ENCODE results near the gene KCNQ1. TPM values are rescaled to one million over a fixed set of nuclear protein-coding genes. Genes with fewer than 3 reads are reported as not detected.

KCNQ1 gene
- polyA plus RNA-seq, 4 donors, result 18.4 to 54.4 (median 21.3) TPM

- no peak overlapping the region for H3K4me3 ChIP-seq (ENCODE audit: low read depth in 1 of 3, low read length in 3 of 3)
These were observed 89.5 kb downstream of the KCNQ1 start for GRCh38 chr11:2534134-2534956.

GRCh38 chr11:2534957-2535672 lies 90.3 kb downstream of the KCNQ1 start:
- Histone ChIP-seq H3K9me3 (ENCODE audit: control insufficient read depth in 2 of 2, insufficient read depth in 1 of 2, low read depth in 1 of 2, low read length in 1 of 2) (peaks cover 0 to 3% of the 10 kb centered on the region in 2 donors), H3K27me3 (ENCODE audit: control insufficient read depth in 3 of 3, insufficient read depth in 3 of 3, low read length in 3 of 3) (no peaks in the 10 kb centered on the region), H3K27ac (ENCODE audit: low read depth in 1 of 3, low read length in 2 of 3) (no peak overlapping the region), H3K4me1 (ENCODE audit: control insufficient read depth in 3 of 3, insufficient read depth in 2 of 3, low read depth in 1 of 3, low read length in 2 of 3) (peaks cover 0 to 25% (median 0%) of the 10 kb centered on the region in 3 donors), H3K36me3 (ENCODE audit: control insufficient read depth in 3 of 3, insufficient read depth in 2 of 3, low read depth in 1 of 3, low read length in 3 of 3) (peaks cover 0 to 22% (median 0%) of the 10 kb centered on the region in 3 donors), H3K4me3 (ENCODE audit: low read depth in 1 of 3, low read length in 3 of 3) (no peak overlapping the region)
- DNase-seq (no peak), FAIRE-seq (no peak)
- 87 to 89% (median 87%) methylated on average over 15 of the region's 15 CpGs for WGBS, 3 donors

More at GRCh38 chr11:2534134-2534956, 89.5 kb downstream of the KCNQ1 start:
- peaks cover 0 to 23% (median 0%) of the 10 kb centered on the region in 3 donors for H3K36me3 ChIP-seq (ENCODE audit: control insufficient read depth in 3 of 3, insufficient read depth in 2 of 3, low read depth in 1 of 3, low read length in 3 of 3)
- FAIRE-seq (no peak), DNase-seq (peak; percentile 36 to 65)
- WGBS, 3 donors, result 65 to 81% (median 73%) methylated on average over 31 of the region's 31 CpGs
- H3K4me1 ChIP-seq (ENCODE audit: control insufficient read depth in 3 of 3, insufficient read depth in 2 of 3, low read depth in 1 of 3, low read length in 2 of 3), result peaks cover 0 to 29% (median 0%) of the 10 kb centered on the region in 3 donors
- H3K9me3 ChIP-seq (ENCODE audit: control insufficient read depth in 2 of 2, insufficient read depth in 1 of 2, low read depth in 1 of 2, low read length in 1 of 2), result peaks cover 0 to 3% of the 10 kb centered on the region in 2 donors
- peak overlapping the region in 1 of 3 donors; percentile 83 for H3K27ac ChIP-seq (ENCODE audit: low read depth in 1 of 3, low read length in 2 of 3)
- no peaks in the 10 kb centered on the region for H3K27me3 ChIP-seq (ENCODE audit: control insufficient read depth in 3 of 3, insufficient read depth in 3 of 3, low read length in 3 of 3)

DNA sequence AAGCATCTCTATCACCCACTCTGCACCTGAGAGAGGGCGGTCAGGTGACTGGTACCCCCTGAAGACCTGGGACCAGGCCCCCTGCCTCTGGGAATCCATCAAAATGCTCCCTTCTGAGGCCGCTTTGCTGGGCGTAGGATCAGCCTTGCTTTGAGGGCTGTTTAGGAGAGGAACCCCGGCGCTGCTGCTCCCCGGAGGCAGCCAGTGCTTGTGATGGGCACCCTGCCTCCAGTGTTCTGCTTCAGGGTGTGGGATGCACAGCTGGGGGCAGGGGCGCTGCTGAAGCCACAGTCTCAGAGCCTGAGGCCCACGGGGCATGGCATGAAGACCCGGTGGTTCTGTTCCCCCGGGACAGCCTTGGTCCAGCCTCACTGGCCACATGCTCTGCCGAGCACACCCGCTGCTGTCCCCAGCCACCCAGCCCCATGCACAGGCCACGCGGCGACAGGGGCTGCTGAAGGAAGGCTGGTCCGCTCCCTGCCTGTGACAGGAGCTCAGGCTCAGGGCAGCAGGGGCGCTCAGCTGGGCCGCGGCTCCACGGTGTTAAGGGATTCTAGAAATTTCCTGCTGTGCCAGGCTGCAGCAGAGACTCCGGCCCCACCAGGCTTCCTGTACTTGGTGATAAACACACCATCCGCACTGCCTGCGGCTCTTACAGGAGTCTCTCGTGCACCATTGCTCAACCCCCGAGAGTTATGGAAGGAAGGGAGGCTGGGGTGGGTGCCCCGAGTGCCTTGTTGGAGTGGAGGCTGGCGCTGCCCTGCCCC lies 91.0 kb downstream of the KCNQ1 start:
- WGBS, 3 donors, result 86 to 92% (median 90%) methylated on average over 25 to 27 of the region's 27 CpGs
- H3K27ac ChIP-seq (ENCODE audit: low read depth in 1 of 3, low read length in 2 of 3), result no peak overlapping the region
- peaks cover 0 to 23% (median 0%) of the 10 kb centered on the region in 3 donors for H3K36me3 ChIP-seq (ENCODE audit: control insufficient read depth in 3 of 3, insufficient read depth in 2 of 3, low read depth in 1 of 3, low read length in 3 of 3)
- FAIRE-seq (no peak), DNase-seq (no peak)
- H3K4me1 ChIP-seq (ENCODE audit: control insufficient read depth in 3 of 3, insufficient read depth in 2 of 3, low read depth in 1 of 3, low read length in 2 of 3), result peaks cover 0 to 25% (median 0%) of the 10 kb centered on the region in 3 donors
- H3K4me3 ChIP-seq (ENCODE audit: low read depth in 1 of 3, low read length in 3 of 3), result no peak overlapping the region
- peaks cover 0 to 3% of the 10 kb centered on the region in 2 donors for H3K9me3 ChIP-seq (ENCODE audit: control insufficient read depth in 2 of 2, insufficient read depth in 1 of 2, low read depth in 1 of 2, low read length in 1 of 2)
- no peaks in the 10 kb centered on the region for H3K27me3 ChIP-seq (ENCODE audit: control insufficient read depth in 3 of 3, insufficient read depth in 3 of 3, low read length in 3 of 3)

- H3K4me1 ChIP-seq (ENCODE audit: control insufficient read depth in 3 of 3, insufficient read depth in 2 of 3, low read depth in 1 of 3, low read length in 2 of 3), result peaks cover 0 to 25% (median 0%) of the 10 kb centered on the region in 3 donors
- no peaks in the 10 kb centered on the region for H3K27me3 ChIP-seq (ENCODE audit: control insufficient read depth in 3 of 3, insufficient read depth in 3 of 3, low read length in 3 of 3)
- H3K9me3 ChIP-seq (ENCODE audit: control insufficient read depth in 2 of 2, insufficient read depth in 1 of 2, low read depth in 1 of 2, low read length in 1 of 2), result peaks cover 0 to 3% of the 10 kb centered on the region in 2 donors
- DNase-seq (no peak), FAIRE-seq (no peak)
- peaks cover 0 to 21% (median 0%) of the 10 kb centered on the region in 3 donors for H3K36me3 ChIP-seq (ENCODE audit: control insufficient read depth in 3 of 3, insufficient read depth in 2 of 3, low read depth in 1 of 3, low read length in 3 of 3)
- no peak overlapping the region for H3K4me3 ChIP-seq (ENCODE audit: low read depth in 1 of 3, low read length in 3 of 3)
- H3K27ac ChIP-seq (ENCODE audit: low read depth in 1 of 3, low read length in 2 of 3), result no peak overlapping the region
- WGBS, 3 donors, result 86 to 93% (median 90%) methylated on average over 19 of the region's 19 CpGs
These were observed 91.7 kb downstream of the KCNQ1 start for GRCh38 chr11:2536440-2536989.

GRCh38 chr11:2537010-2537705 lies 92.3 kb downstream of the KCNQ1 start:
- WGBS, 3 donors, result 86 to 90% (median 89%) methylated on average over 9 of the region's 9 CpGs
- Histone ChIP-seq H3K27ac (ENCODE audit: low read depth in 1 of 3, low read length in 2 of 3) (no peak overlapping the region), H3K36me3 (ENCODE audit: control insufficient read depth in 3 of 3, insufficient read depth in 2 of 3, low read depth in 1 of 3, low read length in 3 of 3) (peaks cover 0 to 24% (median 0%) of the 10 kb centered on the region in 3 donors), H3K9me3 (ENCODE audit: control insufficient read depth in 2 of 2, insufficient read depth in 1 of 2, low read depth in 1 of 2, low read length in 1 of 2) (peaks cover 0 to 3% of the 10 kb centered on the region in 2 donors), H3K27me3 (ENCODE audit: control insufficient read depth in 3 of 3, insufficient read depth in 3 of 3, low read length in 3 of 3) (no peaks in the 10 kb centered on the region), H3K4me1 (ENCODE audit: control insufficient read depth in 3 of 3, insufficient read depth in 2 of 3, low read depth in 1 of 3, low read length in 2 of 3) (peaks cover 0 to 25% (median 0%) of the 10 kb centered on the region in 3 donors), H3K4me3 (ENCODE audit: low read depth in 1 of 3, low read length in 3 of 3) (no peak overlapping the region)
- FAIRE-seq (no peak), DNase-seq (no peak)

DNA sequence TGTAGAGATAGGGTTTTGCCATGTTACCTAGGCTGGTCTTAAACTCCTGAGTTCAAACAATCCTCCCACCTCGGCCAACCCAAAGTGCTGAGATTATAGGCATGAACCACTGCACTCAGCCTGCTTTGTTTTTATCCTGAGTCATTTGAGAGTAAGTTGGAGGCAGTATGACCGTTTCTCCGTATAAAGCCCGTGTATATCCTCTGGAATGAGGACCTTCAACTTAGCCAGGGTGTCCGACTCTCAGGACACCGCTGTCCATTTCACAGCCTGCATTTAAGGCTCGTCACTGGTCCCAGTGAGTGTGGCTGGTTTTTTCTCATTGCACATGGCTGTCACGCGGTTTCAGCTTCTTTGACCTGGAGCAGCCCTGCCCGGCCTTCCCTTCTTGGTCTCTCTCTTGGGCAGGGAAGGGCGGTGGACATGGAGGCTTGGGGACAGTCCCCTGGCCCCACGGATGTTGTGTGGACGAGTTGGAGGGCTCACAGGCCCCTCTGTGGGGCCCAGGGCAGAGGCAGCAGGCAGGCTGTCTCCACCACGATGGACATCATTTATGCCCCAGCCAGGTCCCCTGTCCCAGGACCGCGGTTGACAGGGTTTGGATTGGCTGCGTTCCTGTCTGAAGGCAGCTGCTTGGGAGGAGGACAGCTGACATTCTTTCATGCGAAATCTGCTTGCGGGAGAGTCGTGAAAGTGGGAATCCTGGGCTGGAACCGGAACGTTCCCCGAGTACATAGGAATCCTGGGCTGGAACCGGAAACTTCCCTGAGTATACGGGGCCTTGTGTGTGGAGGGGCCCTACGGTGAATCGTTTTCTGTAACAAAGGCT lies 93.3 kb downstream of the KCNQ1 start:
- Histone ChIP-seq H3K4me1 (ENCODE audit: control insufficient read depth in 3 of 3, insufficient read depth in 2 of 3, low read depth in 1 of 3, low read length in 2 of 3) (peaks cover 0 to 17% (median 0%) of the 10 kb centered on the region in 3 donors), H3K27ac (ENCODE audit: low read depth in 1 of 3, low read length in 2 of 3) (no peak overlapping the region), H3K4me3 (ENCODE audit: low read depth in 1 of 3, low read length in 3 of 3) (no peak overlapping the region), H3K36me3 (ENCODE audit: control insufficient read depth in 3 of 3, insufficient read depth in 2 of 3, low read depth in 1 of 3, low read length in 3 of 3) (peaks cover 0 to 23% (median 0%) of the 10 kb centered on the region in 3 donors), H3K27me3 (ENCODE audit: control insufficient read depth in 3 of 3, insufficient read depth in 3 of 3, low read length in 3 of 3) (no peaks in the 10 kb centered on the region), H3K9me3 (ENCODE audit: control insufficient read depth in 2 of 2, insufficient read depth in 1 of 2, low read depth in 1 of 2, low read length in 1 of 2) (peaks cover 0 to 3% of the 10 kb centered on the region in 2 donors)
- DNase-seq (no peak), FAIRE-seq (no peak)
- 81 to 87% (median 84%) methylated on average over 27 of the region's 27 CpGs for WGBS, 3 donors

GRCh38 chr11:2538951-2539350 lies 94.1 kb downstream of the KCNQ1 start:
- peaks cover 0 to 9% (median 0%) of the 10 kb centered on the region in 3 donors for H3K4me1 ChIP-seq (ENCODE audit: control insufficient read depth in 3 of 3, insufficient read depth in 2 of 3, low read depth in 1 of 3, low read length in 2 of 3)
- 92 to 95% (median 93%) methylated on average over 12 of the region's 12 CpGs for WGBS, 3 donors
- DNase-seq, result no peak
- no peak overlapping the region for H3K4me3 ChIP-seq (ENCODE audit: low read depth in 1 of 3, low read length in 3 of 3)
- H3K36me3 ChIP-seq (ENCODE audit: control insufficient read depth in 3 of 3, insufficient read depth in 2 of 3, low read depth in 1 of 3, low read length in 3 of 3), result peaks cover 0 to 19% (median 0%) of the 10 kb centered on the region in 3 donors
- H3K27me3 ChIP-seq (ENCODE audit: control insufficient read depth in 3 of 3, insufficient read depth in 3 of 3, low read length in 3 of 3), result no peaks in the 10 kb centered on the region
- no peak for FAIRE-seq
- no peak overlapping the region for H3K27ac ChIP-seq (ENCODE audit: low read depth in 1 of 3, low read length in 2 of 3)
- peaks cover 0 to 3% of the 10 kb centered on the region in 2 donors for H3K9me3 ChIP-seq (ENCODE audit: control insufficient read depth in 2 of 2, insufficient read depth in 1 of 2, low read depth in 1 of 2, low read length in 1 of 2)

Data from small intestine (tissue), 7 donors.